Measurements from ENCODE around the gene CCR6. TPM values are rescaled to one million over a fixed set of nuclear protein-coding genes. Genes with fewer than 3 reads are reported as not detected.
"Not testable (repeated sequence)": the region's sequence is repeated elsewhere in the genome, so short reads cannot be mapped to it uniquely, and the experiment has no call there.

Gene CCR6
- total RNA-seq, 1 donor from 2014 or later = not detected

DNA sequence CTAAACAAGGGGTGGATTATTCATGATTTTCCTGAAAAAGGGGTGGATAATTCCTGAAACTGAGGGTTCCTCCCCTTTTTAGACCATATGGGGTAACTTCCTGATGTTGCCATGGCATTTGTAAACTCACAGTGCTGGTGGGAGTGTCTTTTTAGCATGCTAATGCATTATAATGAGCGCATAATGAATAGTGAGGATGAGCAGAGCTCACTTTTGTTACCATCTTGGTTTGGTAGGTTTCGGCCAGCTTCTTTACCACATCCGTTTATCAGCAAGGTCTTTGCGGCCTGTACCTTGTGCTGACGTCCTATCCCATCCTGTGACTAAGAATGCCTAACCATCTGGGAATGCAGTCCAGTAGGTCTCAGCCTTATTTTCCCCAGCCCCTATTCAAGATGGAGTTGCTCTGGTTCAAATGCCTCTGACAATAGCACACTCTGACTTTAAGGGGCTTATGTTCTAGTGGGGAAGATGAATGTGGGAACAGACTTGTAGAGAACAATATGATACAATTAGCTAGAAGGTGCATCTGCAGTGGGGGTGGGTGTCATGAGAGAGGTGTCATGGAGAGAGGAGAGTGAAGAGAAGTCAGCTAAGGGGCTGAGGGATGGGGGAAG lies 39.1 kb downstream of the CCR6 start:
- no peak for ATAC-seq
- intact Hi-C loops (cut with DNase I) = no loop called here

DNA sequence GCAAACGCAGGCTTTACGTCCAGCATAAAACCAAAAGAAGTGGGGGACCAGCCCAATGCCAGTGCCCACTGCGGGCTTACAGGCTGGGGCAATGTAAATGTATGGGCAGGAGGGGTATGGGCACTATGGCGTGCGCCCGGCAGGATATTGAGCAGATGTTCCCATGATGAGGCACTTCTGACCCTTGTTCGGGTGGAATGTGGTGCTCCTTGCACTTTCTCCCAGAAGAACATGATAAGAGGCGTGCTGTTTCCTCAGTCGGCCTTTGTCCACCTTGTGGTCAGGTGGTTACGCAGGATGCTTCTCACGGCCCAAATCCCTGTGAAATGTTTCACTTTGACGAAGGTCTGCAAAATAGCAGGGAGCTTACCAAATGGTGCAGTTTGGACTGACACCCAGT lies 39.7 kb downstream of the CCR6 start:
- DNase-seq (ENCODE audit: low spot score) = no peak
- ATAC-seq = no peak
- intact Hi-C loops (cut with DNase I) = no loop called here

More for the DNA sequence above, 39.1 kb downstream of the CCR6 start:
- no peak for DNase-seq (ENCODE audit: low spot score)

DNA sequence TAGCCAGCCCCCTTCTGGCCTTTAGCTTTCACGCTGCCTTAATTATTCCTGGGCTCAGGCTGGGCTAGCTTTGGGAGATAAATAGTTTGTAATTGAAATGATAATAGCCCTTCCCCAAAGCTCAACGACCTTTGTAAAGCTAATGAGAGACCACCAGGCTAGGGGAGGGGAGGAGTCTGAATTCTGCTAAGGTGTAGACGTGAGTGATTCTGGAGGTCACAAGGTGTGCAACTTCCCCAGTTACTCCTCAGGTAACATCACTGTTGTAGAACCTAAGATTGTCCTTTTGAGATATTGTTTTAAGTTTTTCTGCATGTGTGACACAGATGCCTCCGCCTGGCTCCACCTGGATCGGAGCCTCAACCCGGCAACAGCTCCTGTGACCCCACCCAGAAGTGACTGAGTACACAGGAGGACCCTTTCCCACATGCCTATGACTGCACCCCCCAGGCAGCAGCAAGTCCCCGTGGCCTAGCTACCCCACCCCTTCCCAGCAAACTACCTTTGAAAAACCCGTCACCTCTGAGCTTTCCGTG lies 40.6 kb downstream of the CCR6 start:
- intact Hi-C loops (cut with DNase I) = no loop called here
- ATAC-seq = no peak

DNA sequence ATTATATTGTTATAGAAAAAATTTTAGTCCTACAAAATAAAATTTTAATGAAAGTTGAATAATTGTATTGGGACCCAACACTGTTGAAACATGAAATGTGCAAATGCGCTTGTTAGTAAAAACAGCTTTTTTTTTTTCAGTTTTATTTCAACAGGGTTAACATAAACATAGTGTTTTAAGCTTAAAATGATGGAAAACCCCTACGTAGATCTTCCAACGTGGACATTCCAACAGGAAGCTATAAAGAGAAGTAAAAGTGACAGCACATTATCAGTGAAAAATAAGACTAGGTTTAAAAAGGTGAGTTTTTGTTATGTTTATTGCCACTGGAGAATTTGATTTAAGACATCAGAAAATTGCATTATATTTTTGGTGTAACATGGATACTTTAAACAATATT lies 41.4 kb downstream of the CCR6 start:
- DNase-seq (ENCODE audit: low spot score) (no peak), ATAC-seq (no peak)
- intact Hi-C loops (cut with DNase I) = no loop called here

More for the DNA sequence above, 40.6 kb downstream of the CCR6 start:
- no peak for DNase-seq (ENCODE audit: low spot score)

DNA sequence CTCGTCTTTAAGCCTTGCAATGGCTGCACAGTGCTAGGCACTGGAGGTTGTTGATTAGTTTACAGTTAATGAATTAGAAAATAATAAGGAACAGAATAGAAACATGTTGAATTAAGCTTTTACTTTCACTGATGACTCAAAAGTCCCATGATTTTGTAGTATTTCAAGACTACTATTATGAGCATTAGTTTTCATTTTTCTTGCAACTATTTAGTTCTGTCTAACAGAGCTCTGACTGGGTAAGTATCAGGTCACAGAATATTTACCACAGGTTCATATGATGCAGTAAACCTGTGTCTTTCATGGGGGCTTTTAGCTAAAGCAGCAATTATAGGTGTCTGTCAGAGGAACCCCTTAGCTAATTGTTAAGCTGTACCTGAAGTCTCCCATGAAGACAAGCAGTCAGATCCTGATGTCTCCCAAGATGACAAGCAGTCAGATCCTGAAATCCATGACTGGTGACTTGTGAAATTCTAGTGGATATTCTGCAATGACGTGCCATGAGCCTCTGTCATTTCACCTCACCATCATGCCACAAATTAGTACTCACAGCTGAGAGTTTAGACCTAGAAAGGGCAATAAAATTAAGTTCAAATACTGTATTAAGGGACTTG lies 43.1 kb downstream of the CCR6 start:
- intact Hi-C loops (cut with DNase I) = no loop called here
- DNase-seq (ENCODE audit: low spot score) (no peak), ATAC-seq (no peak)

DNA sequence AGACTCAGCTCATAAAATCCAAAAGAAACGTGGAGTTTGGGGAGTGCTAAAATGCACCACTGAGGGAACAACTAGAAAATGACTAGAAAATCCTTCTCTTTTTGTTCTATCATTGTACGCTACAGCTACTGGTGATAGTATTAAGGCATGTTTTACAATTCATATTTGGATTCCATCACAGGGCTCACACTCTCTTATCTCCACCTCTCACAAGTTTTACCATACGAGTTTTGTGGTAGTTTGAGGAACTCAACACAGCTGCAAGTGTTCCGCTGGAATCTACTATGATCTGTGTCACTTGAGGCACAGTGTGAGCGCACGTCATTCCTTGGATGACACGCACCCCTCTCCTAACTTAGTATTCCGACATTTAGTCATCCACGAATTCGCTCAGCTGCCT lies 44.8 kb downstream of the CCR6 start:
- intact Hi-C loops (cut with DNase I); ATAC-seq; DNase-seq (ENCODE audit: low spot score): not testable (repeated sequence)

DNA sequence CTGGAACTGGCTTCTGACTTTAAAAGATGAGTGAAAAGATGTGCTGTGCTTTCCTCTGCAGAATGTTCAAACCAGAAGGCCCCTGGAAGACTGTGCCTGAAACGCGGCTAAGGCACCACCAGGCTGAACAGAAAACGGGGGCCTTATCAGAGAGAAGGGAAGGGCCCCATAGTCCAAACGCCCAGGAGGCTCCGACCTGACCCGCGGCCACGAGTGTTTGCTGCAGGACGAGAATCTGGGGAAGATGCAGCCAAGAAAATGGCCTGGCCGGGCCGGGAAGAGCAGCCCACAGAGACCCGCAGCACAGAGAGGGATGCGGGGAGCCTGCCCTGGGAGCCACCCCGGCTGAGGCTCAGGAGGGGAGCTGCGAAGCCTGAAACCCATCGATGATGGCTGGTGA lies 45.4 kb downstream of the CCR6 start:
- DNase-seq (ENCODE audit: low spot score); intact Hi-C loops (cut with DNase I): not testable (repeated sequence)
- ATAC-seq = peak; percentile 17

DNA sequence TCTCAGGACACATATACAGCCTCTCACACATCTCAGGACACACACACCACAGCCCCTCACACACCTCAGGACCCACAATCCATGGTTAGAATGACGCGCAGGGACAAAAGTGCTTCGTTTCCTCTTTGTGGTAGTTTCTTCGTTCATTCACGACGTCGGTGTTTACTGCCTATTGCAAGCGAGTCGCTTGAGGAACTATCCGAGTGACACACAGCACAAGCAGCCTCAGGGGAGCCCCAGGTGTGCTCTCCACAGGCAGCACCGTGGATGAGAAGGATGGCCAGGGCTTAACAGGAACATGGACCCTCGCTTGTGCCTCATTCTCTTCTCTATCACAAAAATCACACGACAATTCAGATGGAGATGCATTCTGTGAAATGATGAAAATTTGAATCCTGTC lies 47.0 kb downstream of the CCR6 start:
- ATAC-seq; intact Hi-C loops (cut with DNase I); DNase-seq (ENCODE audit: low spot score): not testable (repeated sequence)

DNA sequence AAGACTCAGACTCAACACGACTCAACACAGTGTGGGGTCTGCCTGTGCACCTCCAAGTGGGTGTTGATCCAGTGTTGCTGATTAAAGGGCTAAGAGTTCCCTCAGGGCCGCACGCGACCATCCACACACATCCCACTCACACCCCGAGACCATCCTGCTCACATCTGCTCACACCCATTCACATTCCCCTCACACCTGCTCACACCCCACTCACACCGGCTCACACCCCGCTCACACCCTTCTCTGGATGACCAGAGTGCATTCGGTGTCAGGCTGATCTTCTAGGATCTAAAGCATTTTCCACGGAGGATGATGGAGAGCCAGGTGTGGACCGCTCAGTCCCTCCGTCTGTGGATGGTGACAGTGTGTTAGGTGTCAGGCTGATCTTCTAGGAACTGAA lies 48.4 kb downstream of the CCR6 start:
- intact Hi-C loops (cut with DNase I); ATAC-seq; DNase-seq (ENCODE audit: low spot score): not testable (repeated sequence)

DNA sequence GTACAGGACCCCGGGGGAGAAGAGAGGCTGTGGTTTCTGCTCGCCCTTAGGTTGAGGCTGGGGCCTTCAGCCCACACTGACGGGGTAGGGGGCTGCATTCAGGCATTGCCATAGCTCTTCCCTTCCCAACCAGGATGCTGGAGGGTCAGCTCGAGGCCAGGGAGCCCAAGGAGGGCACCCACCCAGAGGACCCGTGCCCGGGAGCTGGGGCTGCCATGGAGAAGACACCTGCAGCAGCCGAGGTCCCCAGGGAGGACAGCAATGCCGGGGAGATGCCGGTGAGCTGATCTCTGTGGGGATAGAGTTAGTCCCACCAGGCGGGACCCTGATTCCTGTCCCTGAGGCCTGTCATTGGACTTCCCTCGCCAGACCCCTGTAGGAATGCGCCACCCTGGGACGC lies 49.1 kb downstream of the CCR6 start:
- DNase-seq (ENCODE audit: low spot score); intact Hi-C loops (cut with DNase I); ATAC-seq: not testable (repeated sequence)

DNA sequence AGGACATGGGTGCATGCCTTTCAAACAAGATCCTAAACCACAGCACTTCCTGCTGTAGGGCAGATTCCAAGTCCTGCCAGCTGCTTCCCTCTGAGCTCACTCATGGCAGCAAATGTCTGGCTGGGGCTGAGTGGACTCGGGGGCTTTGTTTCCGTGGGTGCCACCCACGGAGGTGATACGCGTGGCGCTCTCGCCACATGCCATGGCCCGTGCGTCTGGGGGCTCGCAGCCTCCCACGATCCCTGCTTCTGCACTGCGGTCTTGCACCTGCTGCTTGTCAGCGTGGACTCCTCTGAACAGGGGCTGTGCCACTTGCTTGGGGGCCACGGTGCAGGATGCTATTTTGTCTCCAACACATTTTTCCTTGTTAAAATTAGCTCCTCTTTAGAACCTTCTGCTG lies 54.4 kb downstream of the CCR6 start:
- DNase-seq (ENCODE audit: low spot score); intact Hi-C loops (cut with DNase I); ATAC-seq: not testable (repeated sequence)

DNA sequence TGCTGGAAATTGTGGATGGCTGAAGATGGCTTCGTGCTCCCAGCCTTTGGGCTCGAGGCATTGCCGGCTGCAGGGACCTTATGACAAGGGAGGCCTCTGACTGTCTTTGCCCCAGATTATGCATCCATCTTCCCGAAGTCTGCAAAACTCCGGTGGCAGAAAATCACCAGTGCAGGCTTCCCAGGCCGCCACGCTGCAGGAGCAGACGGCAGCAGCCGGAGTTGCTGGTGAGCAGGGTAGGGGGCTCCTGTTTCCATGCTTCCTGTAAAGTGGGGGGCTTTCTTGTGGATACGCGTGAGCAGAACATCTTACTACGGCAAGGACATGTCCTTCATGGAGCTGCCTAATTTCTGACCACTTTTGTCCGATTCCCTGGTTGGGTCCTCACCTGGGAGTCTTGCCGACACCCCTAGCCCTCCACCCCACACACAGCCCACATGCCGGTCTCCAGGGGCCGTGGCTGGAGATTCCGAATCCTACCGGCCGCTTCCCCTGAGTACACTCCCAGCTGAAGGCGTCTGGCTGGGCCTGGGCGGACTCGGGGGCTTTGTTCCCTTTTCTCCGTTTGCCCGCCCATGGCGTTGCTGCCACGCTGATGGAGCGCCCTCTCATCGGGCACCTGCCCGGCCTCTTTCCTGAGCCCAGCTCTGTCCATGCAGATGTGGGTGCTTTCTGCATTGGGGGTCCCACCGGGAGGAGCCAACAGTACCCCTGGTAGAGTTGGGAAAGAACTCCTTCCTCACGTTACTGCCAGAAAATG lies 56.2 kb downstream of the CCR6 start:
- intact Hi-C loops (cut with DNase I); DNase-seq (ENCODE audit: low spot score): not testable (repeated sequence)
- peak; percentile 25 for ATAC-seq

DNA sequence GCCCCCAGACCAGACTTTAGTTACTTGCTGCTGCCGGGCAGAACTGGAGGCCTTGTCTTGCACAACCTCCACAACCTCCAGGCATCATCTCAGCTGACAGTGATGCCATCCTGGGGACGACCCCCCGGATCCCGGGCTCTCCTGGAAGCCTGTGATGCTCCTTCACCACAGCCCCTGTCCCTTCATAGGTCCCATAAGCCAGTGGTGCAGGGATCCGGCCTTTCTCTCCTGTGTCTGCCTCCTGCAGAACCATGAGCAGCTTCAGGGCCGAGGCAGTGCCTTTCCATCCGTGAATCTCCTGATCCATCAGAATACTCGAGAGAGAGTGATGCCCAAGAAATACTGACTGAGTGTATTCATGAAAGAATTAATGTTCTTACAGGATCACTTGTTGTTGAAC lies 57.2 kb downstream of the CCR6 start:
- DNase-seq (ENCODE audit: low spot score); intact Hi-C loops (cut with DNase I); ATAC-seq: not testable (repeated sequence)

DNA sequence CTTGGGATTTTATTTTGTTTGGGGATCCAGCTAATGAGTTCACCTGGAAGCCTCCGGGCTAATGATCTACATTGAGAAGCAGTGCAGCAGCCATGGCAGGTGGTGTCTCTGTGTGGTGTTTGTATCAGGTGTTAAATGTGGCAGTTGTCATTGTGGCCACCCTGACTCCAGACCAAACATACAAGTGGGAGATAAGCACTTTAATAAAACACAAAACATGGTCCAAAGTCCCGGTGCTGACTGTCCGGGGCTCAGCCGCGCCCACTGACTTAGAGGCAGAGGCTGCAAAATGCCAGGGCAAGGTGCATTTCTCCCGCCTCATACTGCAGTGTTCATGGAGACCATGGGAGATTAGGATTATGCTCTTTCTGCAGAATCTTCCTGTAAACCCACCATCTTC lies 58.5 kb downstream of the CCR6 start:
- DNase-seq (ENCODE audit: low spot score); intact Hi-C loops (cut with DNase I); ATAC-seq: not testable (repeated sequence)

DNA sequence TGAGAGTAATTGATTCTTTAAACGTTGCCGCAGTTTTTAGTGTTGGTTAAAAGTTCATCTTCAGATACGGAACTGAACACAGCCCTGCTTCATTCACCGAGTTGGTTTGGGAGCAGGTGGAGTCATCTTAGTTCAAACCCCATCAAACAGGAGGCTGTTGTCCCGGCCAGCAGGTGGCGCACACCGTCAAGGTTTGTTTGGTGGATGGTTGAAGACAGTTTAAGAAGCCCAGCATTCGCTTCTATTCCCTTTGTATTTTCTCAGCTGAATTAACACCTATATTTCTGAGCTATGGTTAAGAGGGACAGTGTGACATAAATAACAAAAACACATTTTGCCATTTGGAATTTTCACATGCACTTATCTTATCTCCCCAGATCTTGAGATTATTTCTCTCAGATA lies 60.0 kb downstream of the CCR6 start:
- intact Hi-C loops (cut with DNase I) = not testable (repeated sequence)
- peak; percentile 77 for ATAC-seq

DNA sequence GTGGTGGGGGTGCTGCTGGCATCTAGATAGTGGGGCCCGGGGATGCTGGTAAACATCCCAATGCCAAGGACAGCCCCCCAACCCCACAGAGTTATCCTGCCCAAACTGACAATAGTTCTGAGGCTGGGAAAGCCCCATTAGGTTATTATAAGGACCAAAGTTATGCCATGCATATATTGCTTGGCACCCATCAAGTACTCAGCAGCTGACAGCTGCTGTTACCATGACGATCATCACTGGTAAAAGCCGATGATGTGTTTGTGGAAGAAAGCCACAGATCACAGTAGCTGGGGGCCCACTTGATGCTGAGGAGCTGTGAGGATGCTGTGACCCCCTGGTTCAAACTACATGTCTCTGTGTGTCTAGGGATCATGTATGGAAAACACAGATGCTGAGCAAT lies 62.2 kb downstream of the CCR6 start:
- DNase-seq (ENCODE audit: low spot score); ATAC-seq; intact Hi-C loops (cut with DNase I): not testable (repeated sequence)

More for the DNA sequence above, 60.0 kb downstream of the CCR6 start:
- DNase-seq (ENCODE audit: low spot score) = not testable (repeated sequence)

DNA sequence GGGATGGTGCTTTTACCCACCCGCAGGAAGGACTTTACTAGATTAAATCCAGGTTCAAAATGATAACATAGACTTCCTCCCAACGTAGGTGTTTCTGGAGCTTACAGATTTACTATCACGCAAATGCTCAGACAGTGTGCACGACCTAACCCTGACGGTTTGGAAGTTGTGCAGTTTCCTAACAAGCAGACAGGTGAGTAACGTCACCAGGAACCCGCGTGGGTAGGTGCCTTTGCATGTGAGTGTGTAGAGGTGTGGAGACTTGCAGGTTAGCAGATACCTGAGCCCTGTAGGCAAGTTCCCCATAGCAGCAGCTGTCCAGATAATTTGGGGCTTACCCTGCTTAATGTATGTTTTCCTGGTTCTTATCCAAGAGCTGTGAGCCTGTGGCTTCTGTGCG lies 64.4 kb downstream of the CCR6 start:
- DNase-seq (ENCODE audit: low spot score); intact Hi-C loops (cut with DNase I); ATAC-seq: not testable (repeated sequence)

Data from sciatic nerve (tissue), 2 donors.